RKO (cell line): ENCODE measurements around the gene ZSWIM9.
A peak's percentile ranks its signal among the peaks of the same experiment; 100 is the strongest.
"Not testable (repeated sequence)": the region's sequence is repeated elsewhere in the genome, so short reads cannot be mapped to it uniquely, and the experiment has no call there.

Source experiments
- DNase-seq: peaks from one replicate; pipeline ENCODE4 v3.0.0-alpha.2; 2016; ENCODE audit warnings: low spot score

The ZSWIM9 gene

DNA sequence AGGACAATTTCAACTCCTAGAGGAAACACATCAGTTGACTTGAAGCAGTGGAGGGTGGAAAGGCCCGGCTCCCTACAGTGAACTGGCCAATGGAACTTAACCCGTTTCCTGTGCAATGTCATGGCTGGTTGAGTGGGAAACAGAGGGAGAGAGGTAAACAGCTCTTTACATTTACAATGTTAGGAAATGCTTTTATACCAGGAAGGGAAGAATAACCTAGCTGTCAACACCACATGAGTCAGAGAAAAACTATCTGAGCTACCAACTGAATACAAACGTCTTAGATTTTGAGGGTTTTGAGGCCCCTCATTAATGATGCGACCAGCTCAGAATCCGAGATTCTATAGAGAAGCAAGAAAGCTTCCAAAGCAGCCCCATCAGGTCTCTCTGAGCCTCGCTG lies 48.5 kb downstream of the ZSWIM9 start:
- no peak for DNase-seq

DNA sequence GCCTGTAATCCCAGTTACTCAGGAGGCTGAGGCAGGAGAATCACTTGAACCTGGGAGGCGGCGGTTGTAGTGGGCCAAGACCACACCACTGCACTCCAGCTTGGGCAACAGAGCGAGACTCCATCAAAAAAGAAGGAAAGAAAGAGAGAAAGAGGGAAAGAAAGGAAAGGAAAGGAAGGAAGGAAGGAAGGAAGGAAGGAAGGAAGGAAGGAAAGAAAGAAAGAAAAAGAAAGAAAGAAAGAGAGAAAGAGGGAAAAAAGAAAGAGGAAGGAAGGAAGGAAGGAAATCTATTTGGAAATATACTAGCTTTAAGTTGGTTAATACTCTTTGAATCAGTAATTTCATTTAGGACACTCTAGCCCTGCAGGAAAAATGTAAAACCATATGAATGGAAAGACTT lies 50.3 kb downstream of the ZSWIM9 start:
- not testable (repeated sequence) for DNase-seq

DNA sequence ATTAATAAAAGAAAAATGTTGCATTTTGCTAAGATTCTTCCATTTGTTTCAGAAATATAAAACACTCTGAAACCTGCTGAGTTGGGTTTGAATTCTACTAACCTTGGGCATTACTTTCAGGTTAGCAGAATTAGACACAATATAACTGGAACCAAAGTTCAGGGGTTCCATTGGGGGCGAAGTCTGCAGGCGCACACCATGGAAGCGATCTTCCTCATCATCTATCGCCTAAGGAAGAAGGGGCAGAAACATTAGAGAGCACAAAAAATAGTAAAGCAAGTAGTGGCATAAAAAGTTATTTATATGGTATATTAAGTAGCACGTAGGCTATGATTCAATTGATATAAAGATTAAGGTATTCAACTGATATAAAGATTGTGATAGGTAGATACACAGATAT lies 51.1 kb downstream of the ZSWIM9 start:
- no peak for DNase-seq

DNA sequence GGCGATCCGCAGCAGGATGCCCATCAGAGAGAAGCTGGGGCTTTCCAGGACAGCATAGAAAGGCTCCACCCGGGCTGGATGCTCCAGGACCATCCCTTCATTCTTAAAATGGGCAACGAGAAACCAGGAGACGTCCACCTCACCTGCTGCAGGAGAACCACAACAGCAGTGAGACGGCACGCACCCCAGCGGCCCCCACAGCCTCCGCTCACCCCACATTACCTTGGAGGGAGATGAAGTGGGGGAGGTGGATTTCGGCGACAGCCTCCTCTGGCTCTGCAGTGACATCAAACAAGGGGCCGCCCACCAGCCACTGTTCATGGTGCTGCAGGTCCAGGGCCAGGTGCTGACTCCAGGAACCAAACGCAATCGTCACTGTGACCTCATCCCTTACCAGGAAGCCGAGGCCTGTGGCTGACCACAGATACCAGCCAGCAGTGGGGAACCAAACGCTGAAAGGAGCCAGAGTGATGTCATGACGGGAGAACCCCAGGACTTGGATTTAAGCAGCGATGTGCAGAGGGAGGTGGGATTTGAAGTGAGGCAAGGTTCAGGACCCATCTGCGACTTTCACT lies 60.2 kb downstream of the ZSWIM9 start:
- no peak for DNase-seq

DNA sequence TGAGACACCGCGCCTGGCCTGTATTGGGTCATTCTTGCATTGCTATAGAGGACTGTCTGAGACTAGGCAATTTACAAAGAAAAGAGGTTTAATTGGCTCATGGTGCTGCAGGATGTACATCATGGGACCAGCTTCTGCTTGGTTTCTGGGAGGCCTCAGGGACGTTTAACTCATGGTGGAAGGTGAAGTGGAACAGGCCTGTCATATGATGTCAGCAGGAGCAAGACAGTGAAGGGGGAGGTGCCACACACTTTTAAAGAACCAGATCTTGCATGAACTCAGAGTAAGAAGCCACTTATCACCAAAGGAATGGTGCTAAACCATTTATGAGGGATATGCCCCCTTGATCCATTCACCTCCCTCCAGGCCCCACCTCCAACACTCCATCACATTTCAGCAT lies 66.6 kb downstream of the ZSWIM9 start:
- DNase-seq = no peak

DNA sequence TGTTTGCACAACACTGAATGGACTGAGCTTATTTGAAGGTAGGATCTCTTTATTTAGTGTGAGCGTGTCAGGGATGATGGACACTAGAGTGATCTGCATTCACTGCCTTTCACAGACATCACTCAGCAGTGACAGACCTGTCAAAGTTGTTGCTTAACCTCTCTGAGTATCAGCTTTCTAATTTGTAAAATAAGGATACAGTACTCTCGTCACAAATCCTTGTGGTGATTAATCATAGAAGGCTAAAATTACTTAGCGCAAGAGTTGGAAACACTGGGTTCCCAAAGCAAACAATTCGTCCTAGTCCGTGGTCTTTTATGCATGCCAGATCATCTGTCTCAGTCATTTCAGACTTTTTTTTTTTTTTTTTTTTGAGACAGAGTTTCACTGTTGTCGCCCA lies 68.6 kb downstream of the ZSWIM9 start:
- no peak for DNase-seq

DNA sequence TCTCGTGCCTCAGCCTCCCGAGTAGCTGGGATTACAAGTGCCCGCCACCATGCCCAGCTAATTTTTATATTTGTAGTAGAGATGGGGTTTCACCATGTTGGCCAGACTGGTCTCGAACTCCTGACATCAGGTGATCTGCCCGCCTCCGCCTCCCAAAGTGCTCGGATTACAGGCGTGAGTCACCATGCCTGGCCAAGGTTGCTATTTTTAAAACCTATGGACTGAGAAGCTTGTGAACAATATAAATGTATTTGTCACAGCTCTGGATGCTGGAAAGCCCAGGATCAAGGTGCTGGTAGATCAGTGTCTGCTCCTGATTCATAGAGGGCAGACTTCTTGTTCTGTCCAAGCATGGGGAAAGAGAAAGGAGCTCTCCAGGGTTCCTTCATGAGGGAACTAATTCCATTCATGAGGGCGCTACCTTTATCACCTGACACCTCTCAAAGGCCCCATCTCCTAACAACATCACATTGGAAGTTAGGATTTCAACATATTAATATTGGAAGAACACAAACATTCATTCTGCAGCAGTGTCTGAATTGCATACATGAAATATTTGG lies 69.2 kb downstream of the ZSWIM9 start:
- DNase-seq = peak; percentile 23

DNA sequence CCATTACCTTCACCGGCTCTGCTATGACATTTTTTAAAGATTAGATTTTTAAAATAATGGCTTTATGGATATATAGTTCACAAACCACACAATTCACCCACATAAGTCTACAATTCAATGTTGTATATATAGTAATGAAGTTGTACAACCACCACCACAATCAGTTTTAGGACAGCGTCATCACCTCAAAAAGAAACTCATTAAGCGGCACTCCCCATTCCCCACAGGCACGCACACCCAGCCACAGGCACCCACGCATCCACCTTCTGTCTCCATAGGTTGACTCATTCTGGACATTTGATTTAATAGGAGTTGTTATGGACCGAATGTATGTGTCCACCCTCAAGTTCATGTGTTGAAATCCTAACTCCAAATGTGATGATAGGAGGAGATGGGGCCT lies 71.3 kb downstream of the ZSWIM9 start:
- DNase-seq = not testable (repeated sequence)

DNA sequence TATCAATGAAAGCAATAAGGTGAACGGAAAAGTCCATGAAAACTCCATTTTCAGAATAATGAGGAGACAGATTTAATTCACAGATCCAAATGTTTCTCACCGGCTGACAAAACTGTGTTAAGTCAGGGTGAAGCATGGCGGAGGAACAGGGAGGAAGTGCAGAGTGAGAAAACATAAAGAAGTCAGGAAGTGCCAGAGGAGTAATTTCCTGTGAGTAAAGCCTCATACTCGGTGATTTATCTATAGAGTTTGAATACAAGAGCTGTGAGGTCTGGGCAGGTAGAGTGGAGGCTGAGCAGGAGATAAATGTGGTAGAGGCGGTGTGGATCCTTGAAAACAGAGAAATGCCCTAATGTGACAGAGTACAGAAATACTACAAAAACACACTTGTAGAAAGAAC lies 73.8 kb downstream of the ZSWIM9 start:
- peak; percentile 68 for DNase-seq

DNA sequence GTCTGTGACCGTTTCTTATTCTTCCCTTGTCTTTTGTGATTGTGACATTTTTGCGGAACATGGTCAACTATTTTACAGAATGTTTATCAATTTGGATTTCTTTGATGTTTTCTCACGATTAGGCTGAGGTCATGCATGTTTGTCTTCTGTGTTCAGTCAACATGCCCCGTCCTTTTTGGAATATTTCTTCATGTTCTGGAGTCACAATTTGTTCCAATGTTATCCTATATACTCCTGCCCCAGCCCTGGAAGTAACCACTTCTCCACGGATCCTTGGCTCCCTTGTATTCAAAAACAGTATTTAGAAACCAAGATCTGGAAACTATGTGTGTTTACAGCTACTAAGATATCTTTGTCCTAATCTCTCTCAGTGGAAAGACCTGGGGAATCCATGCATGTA lies 75.6 kb downstream of the ZSWIM9 start:
- no peak for DNase-seq

DNA sequence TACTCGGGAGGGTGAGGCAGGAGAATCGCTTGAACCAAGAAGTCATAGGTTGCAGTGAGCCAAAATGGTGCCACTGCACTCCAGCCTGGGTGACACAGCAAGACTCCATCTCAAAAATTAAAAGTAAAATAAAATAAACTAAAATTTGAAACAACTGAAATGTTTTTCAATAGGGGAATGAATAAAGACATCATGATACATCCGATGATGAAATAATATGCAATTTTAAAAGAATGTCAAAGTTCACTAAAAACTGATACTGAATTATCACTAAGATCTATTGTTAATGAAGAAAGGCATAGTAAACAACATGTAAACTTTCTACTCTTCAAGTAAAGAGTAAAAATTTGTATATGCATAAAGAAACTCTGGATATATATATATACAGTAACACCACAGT lies 76.7 kb downstream of the ZSWIM9 start:
- DNase-seq = no peak
